ENCODE measurements around the gene RPL7L1.

Gene RPL7L1

DNA sequence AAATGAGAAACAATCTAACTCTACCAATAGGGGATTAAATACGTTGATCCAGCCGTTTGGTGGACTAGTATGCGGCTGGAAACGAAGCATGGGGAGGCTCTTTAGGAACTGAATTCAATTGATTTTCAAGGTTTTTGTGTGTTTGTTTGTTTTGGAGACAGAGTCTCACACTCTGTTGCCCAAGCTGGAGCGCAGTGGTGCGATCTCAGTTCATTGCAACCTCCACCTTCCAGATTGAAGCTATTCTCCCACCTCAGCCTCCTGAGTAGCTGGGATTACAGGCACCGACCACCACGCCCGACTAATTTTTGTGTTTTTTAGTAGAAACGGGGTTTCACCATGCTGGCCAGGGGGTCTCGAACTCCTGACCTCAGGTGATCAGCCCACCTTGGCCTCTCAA is 57.0 kb downstream of the RPL7L1 start:
- no peak for DNase-seq

DNA sequence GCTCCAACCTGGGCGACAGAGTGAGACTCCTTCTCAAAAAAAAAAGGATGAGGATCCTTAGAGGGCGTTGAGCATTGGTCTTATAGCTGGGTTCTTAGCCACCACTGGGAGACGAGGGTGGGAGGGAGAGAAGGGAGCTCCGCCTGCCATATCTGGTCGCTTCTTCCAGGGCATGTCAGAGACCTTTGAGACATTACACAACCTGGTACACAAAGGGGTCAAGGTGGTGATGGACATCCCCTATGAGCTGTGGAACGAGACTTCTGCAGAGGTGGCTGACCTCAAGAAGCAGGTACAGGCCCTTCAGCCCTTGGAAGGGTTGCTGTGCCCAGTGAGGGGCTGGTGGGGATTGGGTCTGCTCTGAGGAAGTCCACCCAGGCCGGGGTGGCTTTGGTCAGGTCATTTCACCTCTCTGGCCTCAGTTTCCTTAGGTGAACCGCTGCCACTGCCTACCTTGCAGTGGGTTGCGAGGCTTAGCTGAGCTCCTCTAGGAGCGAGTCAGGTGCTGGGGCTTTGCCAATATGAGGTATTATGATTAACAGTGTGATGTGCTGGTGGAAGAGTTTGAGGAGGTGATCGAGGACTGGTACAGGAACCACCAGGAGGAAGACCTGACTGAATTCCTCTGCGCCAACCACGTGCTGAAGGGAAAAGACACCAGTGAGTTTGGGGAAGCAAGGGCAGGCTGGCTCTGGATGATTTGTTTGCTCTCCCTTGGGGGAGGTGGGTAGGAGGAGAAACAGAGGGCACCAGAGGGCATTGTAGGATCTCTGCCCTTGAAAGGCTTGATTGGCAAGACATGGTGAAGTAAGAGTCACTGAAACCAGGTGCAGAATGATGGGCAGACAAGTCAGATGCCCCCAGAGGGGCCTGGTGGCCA is 58.4 kb downstream of the RPL7L1 start:
- DNase-seq = no peak

GRCh38 chr6:42938428-42938796 is 59.0 kb downstream of the RPL7L1 start:
- no peak for DNase-seq

GRCh38 chr6:42938987-42939809 is 59.8 kb downstream of the RPL7L1 start:
- no peak for DNase-seq

All from right hindlimb (tissue), 1 donor.